Chondrocyte (in vitro differentiated cells): ENCODE results near the gene SHROOM2. TPM values are rescaled to one million over a fixed set of nuclear protein-coding genes. Genes with fewer than 3 reads are reported as not detected.

Experiments
- DNase-seq: peaks from one replicate; pipeline ENCODE4 v3.0.0; 2021; ENCODE audit warnings: mixed read lengths, low spot score
- H3K27ac Mint-ChIP-seq: one replicate; pipeline ENCODE4 v1.8.0; 2021; ENCODE audit warnings: mild to moderate bottlenecking, moderate library complexity, mixed read lengths; ENCODE audit not compliant: unreplicated experiment
- H3K27me3 Mint-ChIP-seq: 2 replicates; pipeline ENCODE4 v1.8.0; 2021; ENCODE audit warnings: low read depth, mixed read lengths
- H3K36me3 Mint-ChIP-seq: 2 replicates; pipeline ENCODE4 v1.8.0; 2021; ENCODE audit warnings: low read depth, mixed read lengths
- H3K4me1 Mint-ChIP-seq: 2 replicates; pipeline ENCODE4 v1.8.0; 2021; ENCODE audit warnings: low read depth, mild to moderate bottlenecking, mixed read lengths
- H3K4me3 Mint-ChIP-seq: one replicate; pipeline ENCODE4 v1.8.0; 2021; ENCODE audit warnings: mild to moderate bottlenecking, moderate library complexity, mixed read lengths; ENCODE audit not compliant: unreplicated experiment
- H3K9me3 Mint-ChIP-seq: 2 replicates; pipeline ENCODE4 v1.8.0; 2021; ENCODE audit warnings: low read depth, mixed read lengths
- CTCF ChIP-seq: fragments of 200-600 bp; sonication (generic); IDR thresholded peaks from 2 replicates; pipeline ENCODE4 v1.5.0; 2021; ENCODE audit warnings: antibody characterized with exemption, mild to moderate bottlenecking, moderate library complexity
- total RNA-seq: library from RNA; stranded (reverse); gene quantifications from 3 replicates; pipeline ENCODE4 v1.2.1, GENCODE V29; 2021

The SHROOM2 gene
- total RNA-seq, 1 donor from 2014 or later, result 4.4 TPM

- Mint-ChIP-seq H3K36me3 (no peaks in the 10 kb centered on the region), H3K4me1 (peaks cover 20% of the 10 kb centered on the region), H3K4me3 (no peak overlapping the region), H3K9me3 (peaks cover 17% of the 10 kb centered on the region), H3K27ac (peak overlapping the region; percentile 86), H3K27me3 (no peaks in the 10 kb centered on the region)
- TF ChIP-seq CTCF, result no peak
- DNase-seq, result no peak
Measured at GRCh38 chrX:9745417-9746115, 40.7 kb upstream of the SHROOM2 start.

DNA sequence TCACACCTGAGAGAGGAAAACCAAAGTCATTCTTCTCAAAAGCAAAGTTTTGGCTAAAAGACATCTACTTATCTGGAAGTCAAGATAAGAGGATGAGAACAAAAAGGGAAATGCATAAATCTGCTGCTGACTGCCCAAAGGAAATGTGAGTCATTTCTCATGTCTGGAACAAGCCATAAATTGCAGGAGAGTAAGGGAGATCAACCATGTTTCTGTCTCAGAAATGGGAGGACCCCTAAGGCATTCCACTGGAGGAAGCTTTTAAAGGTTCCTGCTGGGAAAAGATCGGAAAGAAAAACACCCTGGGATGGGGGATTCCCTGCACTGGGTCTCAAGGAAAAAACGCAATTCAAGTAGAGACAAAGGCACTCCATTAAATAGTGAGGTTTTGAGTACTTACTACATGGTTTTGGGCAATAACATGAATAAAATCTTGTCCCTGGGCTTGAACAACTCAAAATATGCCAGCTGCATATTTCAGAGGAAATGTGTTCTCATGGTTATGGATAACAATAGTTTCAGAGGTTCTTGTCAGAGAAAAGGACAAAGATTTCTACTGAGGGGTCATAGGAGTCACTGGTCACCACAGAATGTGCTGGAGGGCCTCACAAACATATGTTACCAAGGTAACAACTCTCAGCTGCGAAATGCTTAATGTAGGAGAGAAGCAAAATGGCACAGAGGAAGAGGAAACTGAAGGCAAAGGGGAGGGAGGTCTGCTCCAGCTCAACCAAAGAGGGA, 39.9 kb upstream of the SHROOM2 start:
- no peak for TF ChIP-seq CTCF
- Mint-ChIP-seq H3K9me3 (peaks cover 17% of the 10 kb centered on the region), H3K27ac (peak overlapping the region; percentile 86), H3K27me3 (no peaks in the 10 kb centered on the region), H3K36me3 (no peaks in the 10 kb centered on the region), H3K4me1 (peaks cover 20% of the 10 kb centered on the region), H3K4me3 (no peak overlapping the region)
- no peak for DNase-seq

GRCh38 chrX:9747644-9748043, 38.6 kb upstream of the SHROOM2 start:
- no peak for DNase-seq
- Mint-ChIP-seq H3K27ac (no peak overlapping the region), H3K27me3 (no peaks in the 10 kb centered on the region), H3K9me3 (peaks cover 17% of the 10 kb centered on the region), H3K4me3 (no peak overlapping the region), H3K36me3 (no peaks in the 10 kb centered on the region), H3K4me1 (peaks cover 20% of the 10 kb centered on the region)
- no peak for TF ChIP-seq CTCF

DNA sequence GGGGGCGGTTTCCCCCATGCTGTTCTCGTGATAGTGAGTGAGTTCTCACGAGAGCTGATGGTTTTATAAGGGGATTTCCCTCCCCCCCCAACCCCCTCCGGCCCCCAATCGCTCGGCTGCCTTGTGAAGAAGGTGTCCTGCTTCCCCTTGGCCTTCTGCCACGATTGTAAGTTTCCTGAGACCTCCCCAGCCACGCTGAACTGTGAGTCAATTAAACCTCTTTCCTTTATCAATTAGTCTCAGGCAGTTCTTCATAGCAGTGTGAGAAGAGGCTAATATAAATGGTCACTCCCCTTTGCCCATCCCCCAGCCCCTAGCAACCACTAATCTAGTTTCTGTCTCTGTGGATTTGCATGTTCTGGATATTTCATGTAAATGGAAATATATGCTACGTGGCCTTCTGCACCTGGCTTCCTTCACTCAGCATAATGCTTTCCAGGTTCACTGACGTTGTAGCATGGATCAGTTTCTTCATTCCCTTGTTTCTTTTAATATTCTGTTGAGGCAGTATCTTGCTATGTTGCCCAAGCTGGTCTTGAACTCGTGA, 37.0 kb upstream of the SHROOM2 start:
- TF ChIP-seq CTCF, result no peak
- Mint-ChIP-seq H3K36me3 (no peaks in the 10 kb centered on the region), H3K4me3 (no peak overlapping the region), H3K4me1 (peaks cover 20% of the 10 kb centered on the region), H3K27ac (no peak overlapping the region), H3K9me3 (peaks cover 13% of the 10 kb centered on the region), H3K27me3 (no peaks in the 10 kb centered on the region)
- DNase-seq, result no peak

- Mint-ChIP-seq H3K4me1 (no peaks in the 10 kb centered on the region), H3K4me3 (no peak overlapping the region), H3K9me3 (peaks cover 17% of the 10 kb centered on the region), H3K36me3 (no peaks in the 10 kb centered on the region), H3K27ac (no peak overlapping the region), H3K27me3 (no peaks in the 10 kb centered on the region)
- TF ChIP-seq CTCF, result no peak
- DNase-seq, result no peak
Measured at GRCh38 chrX:9757366-9757765, 28.9 kb upstream of the SHROOM2 start.
